ENCODE measurements around the gene ZNF710.

- TF ChIP-seq, protein P1, sequence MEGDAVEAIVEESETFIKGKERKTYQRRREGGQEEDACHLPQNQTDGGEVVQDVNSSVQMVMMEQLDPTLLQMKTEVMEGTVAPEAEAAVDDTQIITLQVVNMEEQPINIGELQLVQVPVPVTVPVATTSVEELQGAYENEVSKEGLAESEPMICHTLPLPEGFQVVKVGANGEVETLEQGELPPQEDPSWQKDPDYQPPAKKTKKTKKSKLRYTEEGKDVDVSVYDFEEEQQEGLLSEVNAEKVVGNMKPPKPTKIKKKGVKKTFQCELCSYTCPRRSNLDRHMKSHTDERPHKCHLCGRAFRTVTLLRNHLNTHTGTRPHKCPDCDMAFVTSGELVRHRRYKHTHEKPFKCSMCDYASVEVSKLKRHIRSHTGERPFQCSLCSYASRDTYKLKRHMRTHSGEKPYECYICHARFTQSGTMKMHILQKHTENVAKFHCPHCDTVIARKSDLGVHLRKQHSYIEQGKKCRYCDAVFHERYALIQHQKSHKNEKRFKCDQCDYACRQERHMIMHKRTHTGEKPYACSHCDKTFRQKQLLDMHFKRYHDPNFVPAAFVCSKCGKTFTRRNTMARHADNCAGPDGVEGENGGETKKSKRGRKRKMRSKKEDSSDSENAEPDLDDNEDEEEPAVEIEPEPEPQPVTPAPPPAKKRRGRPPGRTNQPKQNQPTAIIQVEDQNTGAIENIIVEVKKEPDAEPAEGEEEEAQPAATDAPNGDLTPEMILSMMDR (IDR thresholded peaks at IDR 0.05) = no peak
- TF ChIP-seq POLR2A (IDR thresholded peaks at IDR 0.05) = no peak
- TF ChIP-seq POLR2AphosphoS5 (IDR thresholded peaks at IDR 0.05; ENCODE audit: insufficient read depth in 1 of 2, low read depth in 1 of 2) = no peak
These were observed 25.5 kb upstream of the ZNF710 start for GRCh38 chr15:89975482-89976245.
